ENCODE data around the gene OLFM1.

The OLFM1 gene

DNA sequence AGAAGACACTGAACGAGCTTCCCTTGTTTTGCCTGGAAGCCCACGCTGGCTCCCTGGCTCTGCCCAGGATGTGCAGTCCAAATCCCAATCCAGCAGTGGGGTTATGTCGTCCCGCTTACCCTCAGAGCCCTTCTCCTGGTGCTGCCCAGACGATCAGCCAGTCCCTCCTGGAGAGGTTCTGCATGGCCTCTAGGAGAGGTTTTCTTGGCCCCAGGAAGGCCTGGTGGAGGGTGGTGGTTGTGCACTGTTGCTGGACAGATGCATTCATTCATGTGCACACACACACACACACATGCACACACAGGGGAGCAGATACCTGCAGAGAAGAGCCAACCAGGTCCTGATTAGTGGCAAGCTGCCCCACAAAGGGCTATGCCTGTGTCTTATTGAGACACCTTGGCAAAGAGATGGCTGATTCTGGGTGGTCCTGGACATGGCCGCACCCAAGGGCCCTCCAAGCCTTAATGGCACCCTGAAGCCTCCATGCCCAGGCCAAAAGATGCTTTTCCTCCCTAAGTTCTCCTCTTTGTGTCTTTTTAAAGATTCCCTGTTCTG lies 10.5 kb upstream of the OLFM1 start:
- DNase-seq, result no peak

DNA sequence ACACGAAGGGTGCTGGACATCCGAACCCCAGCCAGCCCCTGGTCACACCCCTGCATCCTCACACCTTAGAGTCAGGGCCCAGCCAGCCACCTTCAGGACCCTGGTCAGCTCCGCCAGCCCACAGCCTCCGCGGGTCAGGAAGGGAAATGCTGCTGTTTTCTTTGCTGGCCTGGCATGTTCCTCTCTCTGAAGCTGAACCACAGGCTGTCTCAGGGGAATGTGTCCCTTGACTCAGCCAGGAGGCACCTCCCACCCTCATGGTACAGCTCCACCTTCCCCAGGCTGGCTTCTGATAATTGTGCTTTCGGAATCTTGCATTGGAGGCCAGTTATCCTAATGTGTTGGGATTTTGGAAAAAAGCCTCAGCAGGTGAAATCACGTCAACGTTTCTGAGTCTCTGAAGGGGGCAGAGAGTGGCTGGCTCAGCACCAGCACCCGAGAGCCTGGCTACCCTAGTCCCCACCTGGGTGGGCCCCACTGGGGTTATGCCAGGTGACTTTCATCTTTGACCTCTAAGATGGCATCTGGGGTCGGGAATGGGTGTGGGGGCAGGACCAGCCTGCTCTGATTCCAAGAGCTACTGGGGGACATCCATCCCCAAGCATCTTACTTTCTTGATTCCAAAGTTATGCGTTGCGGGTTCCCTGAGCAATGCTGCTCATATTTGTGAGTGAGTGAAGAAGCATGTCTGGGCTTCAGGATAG lies 9.8 kb upstream of the OLFM1 start:
- no peak for DNase-seq

DNA sequence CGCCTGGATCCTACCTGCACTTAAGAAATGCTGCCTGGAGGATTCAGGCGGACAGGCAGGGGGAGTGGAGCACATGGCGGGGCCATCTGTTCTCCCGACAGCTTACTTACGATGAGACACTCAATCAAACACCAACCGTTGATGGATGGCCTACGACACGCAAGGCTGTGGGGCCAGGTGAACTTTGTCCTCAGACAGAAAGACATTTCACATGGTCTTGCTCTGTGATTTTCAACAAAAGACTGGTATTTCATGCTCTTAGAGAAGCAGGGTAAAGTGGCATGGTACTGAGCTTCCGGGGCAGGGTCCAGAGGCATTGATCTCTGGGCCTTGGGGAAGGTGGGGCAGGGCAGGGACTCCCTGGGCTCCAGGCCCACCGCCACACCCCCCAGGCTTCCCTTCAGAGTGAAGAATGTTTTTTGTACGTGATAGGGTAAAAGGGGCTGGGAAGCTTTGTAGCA lies 9.1 kb upstream of the OLFM1 start:
- no peak for DNase-seq

DNA sequence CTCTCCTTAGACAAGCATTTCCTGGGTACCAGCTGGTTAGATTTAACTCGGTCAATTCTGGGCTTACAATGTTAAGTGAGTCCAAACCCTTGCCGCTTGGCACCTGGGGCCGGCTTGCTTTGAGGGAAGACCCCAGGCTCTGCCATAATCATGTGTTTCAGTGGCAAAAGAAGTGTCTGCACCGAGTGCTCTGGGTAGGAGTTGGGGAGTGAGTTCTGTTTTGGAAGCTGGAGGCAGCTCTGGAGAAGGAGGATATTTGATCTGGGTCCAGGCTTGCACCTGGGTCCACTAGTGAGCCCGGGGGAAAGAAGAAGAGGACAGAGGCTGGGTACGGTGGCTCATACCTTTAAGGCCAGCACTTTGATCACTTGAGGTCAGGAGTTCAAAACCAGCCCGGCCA lies 8.4 kb upstream of the OLFM1 start:
- no peak for DNase-seq

DNA sequence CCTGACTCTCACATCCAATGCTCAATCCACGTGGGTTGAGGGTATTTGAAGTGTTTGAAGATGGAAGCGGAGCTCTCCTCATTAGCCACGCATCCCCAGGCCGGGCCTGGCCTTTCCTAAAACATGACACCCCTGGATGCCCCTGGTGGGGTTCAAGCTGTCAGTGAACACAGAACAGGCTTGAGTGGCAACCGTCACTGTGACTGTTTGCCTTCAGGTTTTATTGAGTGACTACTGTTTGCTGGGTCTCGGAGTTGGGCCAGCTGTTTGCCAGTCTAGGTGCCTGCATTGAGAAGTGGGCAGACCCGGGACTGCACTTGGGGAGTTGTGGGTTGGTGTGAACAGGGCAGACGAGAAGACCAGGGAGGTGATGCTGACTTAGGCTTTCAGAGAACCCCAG lies 7.8 kb upstream of the OLFM1 start:
- no peak for DNase-seq

DNA sequence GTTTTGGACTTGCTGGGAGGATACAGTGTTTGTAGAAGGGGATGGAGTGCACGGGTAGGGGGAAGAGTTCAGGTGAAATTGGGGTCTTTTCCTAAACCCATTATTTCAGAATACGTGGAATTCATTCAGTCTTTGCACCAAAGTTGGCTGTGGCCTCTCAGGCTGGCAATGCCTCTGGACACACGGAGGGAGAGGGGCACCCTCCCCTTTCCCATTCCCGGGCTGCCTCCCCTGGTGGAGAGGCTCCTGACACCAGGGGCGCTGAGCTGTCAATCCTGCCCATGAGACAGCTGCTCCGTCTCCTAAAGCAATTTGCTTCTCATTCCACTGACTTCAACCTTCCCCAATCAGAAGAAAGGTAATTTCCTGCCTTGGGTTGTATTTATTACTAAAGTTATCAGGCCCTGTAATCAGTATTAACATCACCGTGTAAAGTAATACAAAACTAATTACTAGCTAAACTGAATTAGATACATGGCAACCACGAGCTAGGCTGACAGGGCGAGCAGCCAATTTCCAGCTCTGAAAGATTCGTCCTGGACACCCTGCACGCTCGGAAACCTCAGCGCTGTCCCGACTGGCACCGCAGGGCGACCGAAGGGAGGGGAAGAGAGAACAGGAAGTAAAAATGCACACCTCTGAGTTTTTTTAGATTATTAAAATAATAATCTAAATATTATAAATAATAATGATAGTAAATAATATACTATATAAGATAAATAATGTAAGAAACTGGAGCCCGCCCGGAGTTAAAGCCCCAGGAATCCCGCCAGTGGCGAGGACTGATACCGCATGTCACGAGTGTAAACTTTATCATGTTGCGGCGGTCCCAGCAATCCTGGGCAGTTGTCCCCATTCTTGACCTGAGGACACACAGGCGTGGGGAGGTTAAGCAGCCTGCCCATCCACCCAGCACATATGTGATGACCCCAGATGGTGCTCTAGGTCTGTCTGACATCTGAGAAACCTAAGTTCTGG lies 6.9 kb upstream of the OLFM1 start:
- DNase-seq, result no peak

DNA sequence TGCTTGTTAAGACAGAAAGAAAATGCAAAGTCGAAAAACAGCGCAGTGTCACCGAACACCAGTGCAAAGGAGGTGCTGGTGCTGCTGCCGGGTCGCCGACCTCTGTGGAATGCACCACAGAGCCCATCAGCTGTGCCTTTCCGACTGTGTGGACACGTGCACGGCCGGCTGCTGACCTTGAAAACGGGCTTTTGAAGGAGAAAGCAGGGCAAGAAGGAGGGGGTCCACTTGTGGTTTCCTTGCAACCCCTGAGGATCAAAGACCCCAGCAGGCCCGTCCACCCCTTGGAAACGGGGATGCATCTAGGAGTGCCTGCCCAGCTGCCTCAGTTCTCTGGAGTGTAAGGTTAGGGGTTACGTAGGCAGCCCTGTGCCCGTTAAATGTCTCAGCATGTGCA lies 6.2 kb upstream of the OLFM1 start:
- no peak for DNase-seq

DNA sequence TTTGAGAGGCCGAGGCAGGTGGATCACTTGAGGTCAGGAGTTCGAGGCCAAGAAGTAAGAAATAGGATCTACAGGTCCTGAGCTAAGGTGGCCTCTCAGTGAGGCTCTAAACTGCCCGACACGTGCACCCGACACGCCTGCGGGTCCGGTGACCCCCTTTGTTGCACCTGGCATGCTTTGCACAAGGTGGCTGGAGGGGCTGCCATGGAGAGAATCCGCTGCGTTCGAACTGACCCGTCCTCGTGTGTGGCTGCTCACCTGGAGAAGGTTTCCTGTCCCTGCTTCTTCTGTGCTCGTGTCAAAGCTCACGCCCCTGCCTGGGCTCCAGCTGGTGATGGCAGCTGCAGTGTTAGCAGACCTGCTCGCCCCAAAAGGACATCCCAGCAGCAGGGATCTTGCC lies 5.7 kb upstream of the OLFM1 start:
- DNase-seq, result no peak

DNA sequence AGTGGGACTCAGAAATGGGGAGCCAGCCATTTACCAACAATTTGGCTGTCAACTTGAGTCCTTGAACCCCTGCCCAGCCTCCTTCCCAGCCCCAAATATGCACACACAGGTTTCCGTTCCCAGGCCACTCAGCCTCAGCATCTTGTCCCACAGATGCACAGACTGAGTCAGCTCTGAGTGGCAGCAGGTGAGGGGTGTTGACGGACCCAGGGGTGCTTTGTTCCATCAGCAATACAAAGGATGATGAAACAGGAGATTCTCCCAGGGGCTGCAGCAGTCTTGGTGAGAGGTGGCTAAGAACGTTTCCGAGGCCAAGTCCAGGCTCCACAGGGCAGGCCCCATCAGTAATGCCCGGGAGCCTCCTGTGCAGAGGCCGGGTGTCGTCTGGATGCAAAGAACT lies 4.9 kb upstream of the OLFM1 start:
- DNase-seq, result no peak

DNA sequence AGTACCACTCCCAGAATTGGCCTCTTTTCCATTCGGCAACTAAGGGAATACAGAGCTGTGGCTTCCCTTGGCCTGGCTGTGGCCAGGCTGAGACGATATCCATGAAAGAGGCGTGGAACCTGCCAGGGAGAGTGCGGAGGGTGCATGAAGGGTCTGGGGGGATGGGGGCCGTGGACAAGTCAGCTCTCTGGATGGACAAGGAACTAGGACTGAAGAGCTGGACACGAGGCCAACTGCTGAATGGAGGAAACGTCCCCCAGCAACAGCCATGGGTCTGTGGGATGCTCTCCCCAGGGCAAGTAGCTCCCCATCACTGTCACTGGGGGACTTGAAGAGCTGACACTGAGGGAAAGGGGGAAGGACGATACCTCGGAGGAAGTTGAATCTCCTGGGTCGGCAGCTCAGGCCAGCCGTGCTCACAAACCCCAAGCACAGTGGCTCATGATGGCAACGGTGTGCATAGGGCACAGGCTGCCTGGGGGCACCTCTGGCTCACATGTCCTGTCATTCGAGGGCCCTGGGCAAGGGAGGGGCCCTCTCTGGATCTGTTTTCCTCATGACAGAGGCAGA lies 4.1 kb upstream of the OLFM1 start:
- DNase-seq, result no peak

DNA sequence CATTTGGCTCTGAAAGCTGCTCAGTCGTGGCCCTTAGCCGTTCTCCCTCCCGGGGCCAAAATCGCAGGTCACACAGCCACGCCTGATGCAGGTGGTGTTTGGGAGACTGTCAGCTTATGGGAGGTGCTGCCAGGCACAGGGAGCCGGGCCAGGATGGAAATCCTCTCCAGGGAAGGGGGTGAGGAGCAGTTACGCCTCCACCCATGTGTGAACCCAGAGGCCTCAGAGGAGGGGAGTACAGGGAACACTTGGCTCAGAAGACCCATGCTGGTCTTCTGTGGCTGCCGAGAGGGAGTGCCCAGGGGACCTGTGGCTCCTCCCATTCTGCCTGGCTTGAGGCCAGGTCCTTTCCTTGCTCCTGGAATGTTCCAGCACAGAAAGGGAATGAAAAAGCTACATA lies 3.6 kb upstream of the OLFM1 start:
- no peak for DNase-seq

DNA sequence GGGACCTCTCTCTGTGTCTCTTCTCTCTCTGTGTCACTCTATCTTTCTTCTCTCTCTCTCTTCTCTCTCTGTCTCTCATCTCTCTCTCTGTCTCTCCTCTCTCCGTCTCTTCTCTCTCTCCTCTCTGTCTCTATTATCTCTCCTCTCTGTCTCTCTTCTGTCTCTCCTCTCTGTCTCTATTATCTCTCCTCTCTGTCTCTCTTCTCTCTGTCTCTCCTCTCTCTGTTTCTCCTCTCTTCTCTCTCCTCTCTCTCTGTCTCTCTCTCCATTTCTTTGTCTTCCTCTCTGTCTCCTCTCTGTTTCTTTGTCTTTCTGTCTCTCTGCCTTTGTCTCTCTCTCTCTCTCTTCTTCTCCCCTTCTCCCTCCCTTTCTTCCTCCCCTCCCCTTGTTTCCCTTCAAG lies 3.2 kb upstream of the OLFM1 start:
- DNase-seq, result no peak

DNA sequence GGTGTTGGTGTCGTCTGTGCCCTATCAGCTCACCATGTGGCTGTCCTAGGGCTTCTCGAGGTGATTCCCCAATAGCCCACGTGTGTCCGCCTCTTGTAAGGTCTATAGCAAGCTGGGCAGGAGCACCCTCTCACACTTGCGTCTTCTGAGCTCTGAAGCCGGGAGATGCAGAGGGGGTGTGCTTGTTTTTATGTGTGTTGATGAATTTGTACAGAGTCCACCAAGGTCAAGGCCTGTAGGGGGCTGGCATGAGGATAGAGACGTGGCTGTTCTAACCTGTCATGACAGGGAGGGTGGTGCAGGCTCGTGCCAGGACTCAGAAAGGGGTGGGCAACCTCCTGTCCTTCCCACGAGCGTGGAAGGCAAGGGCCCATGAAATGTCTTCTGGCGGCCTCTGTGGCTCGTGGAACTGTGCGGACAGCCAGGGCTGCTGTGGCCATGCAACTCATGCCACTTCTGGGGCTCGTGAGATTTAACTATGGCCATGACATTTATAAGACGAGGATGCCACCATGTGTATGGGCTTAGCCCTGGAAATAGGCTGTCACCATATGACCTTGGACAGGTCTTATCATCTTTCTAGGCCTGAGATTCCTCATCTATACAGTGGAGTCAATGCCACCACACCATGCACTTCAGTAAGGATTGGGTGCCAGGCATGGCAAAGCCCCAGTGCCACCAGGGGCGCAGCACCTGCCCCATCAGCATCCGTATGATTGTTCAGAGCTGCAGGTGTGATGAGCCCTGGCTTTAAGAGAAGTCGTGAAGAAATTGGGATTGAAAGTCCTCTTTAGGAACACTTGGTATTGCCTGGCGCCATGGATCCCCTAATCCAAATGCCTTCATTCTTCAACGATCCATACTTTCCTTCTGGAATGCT lies 2.3 kb upstream of the OLFM1 start:
- no peak for DNase-seq

DNA sequence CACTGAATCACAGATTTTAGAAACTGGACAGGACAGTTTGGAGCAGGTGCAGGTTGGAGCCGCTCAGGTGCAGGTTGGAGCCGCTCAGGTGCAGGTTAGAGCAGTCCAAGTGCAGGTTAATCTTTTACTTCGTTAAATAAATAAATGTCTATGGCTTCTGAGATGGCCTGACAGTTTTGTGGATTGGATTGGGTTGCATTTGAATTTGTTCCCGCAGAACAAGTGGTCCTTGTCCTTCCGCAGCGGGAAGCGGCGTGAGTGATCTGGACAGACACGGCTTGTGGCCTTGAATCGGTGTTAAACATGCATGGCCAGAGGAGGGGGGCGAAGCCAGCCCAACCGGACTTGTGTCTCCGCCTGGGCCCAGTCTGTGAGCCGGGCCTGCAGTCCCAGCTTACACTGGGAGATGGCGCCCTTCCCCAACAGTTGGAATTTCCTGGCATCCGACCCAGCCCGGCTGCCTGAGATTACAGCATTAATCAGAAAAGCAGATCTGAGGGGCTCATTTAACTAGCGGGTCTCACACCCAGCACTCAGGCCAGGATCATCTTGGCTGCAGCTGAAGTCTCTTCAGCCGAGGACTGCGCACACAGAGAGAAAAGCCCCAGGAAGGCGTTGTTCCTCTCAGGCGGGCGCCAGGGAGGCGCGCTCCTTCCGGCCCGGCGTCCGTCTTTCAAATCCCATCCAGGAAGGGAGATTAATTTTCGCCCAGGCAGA lies 1.5 kb upstream of the OLFM1 start:
- no peak for DNase-seq

DNA sequence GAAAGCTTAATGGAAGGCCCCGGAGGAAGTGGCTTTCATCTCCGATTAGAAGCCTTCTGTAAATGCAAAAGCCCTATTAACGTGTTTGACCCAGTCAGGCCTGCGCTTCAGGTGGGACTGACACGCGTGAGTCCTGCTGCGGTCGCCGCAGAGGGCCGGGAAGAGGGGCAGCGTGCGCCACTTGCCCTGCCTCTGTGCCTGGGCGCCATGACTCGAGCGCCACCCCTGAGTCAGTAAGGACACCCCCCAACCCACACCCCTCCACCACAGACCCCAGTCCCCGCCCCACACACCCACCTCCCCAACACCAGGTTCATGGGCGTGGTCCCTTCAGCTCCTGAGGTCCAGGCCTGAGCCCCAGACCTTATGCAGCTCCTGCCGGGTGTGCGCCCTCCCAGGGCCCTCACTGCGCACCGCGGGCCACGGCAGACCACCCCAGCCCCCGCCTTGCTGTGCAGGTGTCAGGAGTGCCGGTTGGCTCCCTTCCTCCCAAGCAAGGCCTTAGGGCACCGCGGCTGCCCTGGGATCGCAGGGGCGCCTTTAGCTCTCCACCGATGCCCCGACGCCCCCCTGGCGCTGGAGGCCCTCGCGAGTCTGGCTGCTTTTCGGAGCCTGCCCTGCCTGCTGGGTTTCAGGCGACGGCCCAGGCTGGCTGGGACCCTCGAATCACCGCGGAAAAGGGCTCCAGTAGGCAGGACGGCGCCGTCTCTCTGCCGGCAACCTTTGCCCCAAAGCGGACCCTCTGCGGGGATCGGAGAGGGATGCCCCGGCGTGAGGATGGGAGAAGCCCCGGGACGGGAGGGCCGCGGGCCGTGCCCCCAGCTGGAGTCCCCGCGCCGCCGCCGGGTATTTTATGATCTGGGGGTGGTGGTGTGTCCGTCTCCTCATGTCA lies 625 bp upstream of the OLFM1 start:
- DNase-seq, result no peak

DNA sequence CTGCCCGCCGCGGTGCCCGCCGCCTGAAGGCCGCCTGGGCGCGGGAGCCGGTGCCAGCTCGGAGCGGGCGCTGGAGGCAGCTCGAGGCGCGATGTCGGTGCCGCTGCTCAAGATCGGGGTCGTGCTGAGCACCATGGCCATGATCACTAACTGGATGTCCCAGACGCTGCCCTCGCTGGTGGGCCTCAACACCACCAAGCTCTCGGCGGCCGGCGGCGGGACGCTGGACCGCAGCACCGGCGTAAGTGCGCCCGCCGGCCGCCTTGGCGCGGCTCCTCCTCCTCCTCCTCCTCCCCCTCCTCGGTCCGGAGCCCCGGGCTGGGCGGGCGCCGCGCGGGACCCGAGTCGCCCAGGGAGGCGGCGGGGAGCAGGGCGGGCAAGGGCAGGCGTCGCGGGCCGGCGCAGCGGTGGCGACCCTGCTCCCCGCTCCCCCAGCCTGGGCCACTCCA lies 455 bp downstream of the OLFM1 start:
- DNase-seq, result no peak

DNA sequence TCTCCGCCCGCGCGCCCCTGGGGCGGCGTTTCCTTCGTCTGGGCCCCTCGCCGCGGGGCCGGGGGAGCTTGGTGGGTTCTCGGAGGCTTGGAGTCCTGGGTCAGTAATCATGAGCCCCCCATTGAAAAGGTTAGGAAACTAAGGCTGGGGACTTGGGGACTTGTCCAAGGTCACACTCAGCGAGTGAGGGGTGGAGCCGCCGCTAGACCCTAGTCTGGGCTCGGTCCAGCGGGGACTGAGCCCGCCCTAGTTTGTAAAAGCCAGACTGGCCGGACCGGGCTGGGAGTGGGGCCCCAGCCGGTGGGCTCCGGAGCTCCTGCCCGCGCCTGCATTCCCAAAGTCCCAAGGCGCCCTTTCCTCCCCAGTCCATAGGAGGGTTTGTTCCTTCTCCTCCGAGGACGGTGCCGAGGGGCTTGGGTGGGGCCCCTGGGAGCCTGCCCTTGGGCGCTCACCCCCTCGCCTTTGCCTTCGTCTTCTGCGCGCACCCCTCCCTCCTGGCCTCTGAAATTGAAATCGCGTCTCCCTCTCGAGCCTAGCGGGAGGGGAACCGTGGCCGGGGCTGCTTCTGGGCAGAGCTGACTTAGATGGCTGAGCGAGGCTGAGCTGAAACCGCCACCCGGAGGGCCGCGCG lies 995 bp downstream of the OLFM1 start:
- DNase-seq, result no peak

DNA sequence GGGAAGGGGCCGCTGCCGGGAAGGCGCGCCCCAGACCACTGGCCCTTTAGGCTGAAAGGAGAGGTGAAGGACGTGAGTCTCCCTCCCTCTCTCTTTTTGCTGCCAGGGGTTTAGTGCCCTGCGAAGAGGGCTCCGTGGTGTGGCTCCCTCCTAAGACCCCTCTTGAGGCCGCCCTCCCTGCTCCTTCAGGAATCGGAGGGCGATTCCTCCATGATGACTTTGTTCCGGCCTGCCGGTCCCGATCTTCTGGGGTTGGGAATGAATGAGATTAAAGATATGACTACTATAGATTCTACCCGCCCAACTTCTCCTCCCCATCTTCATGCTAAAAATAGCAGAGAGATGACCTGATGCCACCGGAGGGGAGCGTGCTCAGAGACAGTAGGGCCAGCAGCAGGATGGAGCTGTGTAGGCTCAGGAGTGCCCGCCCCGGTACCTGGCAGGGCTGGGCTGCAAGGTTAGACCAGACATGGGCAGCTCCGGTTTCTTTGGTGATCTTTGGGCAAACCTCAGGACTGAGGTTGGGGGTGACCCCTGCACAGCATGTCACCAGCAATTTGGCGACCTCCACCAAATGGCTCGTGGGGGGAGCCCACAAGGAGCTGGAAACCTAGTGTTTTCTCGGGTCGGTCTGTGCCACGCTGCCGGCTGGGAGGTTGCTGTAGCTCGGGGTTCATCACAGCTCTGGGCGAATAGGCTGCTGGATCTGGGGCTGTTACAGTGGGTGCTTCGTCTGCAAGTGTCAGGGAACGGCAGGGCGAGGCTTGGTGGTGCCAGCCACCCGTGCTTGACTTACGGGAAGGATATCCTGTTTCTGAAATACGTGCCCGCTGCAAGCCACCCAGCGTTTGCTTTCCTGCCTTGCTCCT lies 1.7 kb downstream of the OLFM1 start:
- no peak for DNase-seq

DNA sequence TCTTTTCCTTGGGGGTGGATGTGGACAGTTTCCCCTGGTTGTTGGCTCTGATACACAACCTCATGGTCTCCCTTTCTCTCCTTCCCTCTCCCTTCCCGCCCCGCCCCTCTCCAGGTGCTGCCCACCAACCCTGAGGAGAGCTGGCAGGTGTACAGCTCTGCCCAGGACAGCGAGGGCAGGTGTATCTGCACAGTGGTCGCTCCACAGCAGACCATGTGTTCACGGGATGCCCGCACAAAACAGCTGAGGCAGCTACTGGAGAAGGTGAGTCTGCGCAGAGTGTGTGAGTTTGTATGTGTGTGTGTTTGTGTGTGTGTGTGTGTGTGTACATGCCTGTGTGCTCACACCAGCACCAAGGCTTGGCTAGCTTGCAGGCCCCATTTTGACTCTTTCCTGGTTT lies 2.6 kb downstream of the OLFM1 start:
- no peak for DNase-seq
